ENCODE results near the gene CHRNB2.

GRCh38 chr1:154589780-154590179 is 22.2 kb downstream of the CHRNB2 start:
- TF ChIP-seq CTCF (tag by site-specific recombination; IDR thresholded peaks at IDR 0.05) (no peak), MZF1 (tag by site-specific recombination; IDR thresholded peaks at IDR 0.05; ENCODE audit: borderline replicate concordance) (no peak), ZNF548 (tag by site-specific recombination; IDR thresholded peaks at IDR 0.05) (no peak), TCF7L2 (IDR thresholded peaks at IDR 0.05; ENCODE audit: borderline replicate concordance, low read depth, low read length) (no peak), HOXA7 (CRISPR knock-in tag; IDR thresholded peaks at IDR 0.05; ENCODE audit: borderline replicate concordance) (no peak), ZNF549 (tag by site-specific recombination; IDR thresholded peaks at IDR 0.05) (no peak), ZNF423 (tag by site-specific recombination; IDR thresholded peaks at IDR 0.05) (no peak), YY1 (tag by site-specific recombination; IDR thresholded peaks at IDR 0.05) (no peak), ZNF274 (IDR thresholded peaks at IDR 0.05; ENCODE audit: low read length) (no peak), ZNF274 (tag by site-specific recombination; IDR thresholded peaks at IDR 0.05; ENCODE audit: borderline replicate concordance) (no peak)

Data from HEK293 (cell line).